Measurements from ENCODE around the gene RNF113B.

GRCh38 chr13:98141509-98142379 is 35.3 kb downstream of the RNF113B start:
- TF ChIP-seq POLR2A (IDR thresholded peaks at IDR 0.05) (no peak), CTCF (IDR thresholded peaks at IDR 0.05) (no peak), EP300 (IDR thresholded peaks at IDR 0.05) (no peak)

Data from suprapubic skin (tissue), 3 donors.